ENCODE results near the gene TACO1. TPM values are rescaled to one million over a fixed set of nuclear protein-coding genes. Genes with fewer than 3 reads are reported as not detected.

TACO1 gene
- total RNA-seq, 1 experiment from 2014 or later: 39.0 TPM

DNA sequence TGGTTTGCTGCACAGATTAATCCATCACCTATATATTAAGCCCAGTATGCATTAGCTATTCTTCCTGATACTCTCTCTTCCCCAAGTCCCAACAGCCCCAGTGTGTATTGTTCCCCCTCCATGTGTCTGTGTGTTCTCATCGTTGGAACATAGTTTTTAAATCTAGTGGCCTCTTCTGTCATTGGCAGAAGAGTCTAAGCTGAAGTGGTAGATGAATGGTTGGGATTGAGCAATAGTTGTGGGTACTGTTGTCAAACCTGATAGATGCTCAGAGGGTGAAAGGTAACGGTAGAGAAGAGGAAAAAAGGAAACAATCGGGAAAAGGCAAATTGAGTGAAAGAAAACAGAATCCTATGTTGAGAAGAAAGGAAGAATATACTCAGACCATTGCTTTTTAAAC lies 51.4 kb downstream of the TACO1 start:
- H3K4me3 ChIP-seq (ENCODE audit: low read depth, low read length, poor library complexity, severe bottlenecking): no peak overlapping the region
- ChIA-PET POLR2A (ENCODE audit: low non-redundant PET) (no interaction called here), CTCF (no interaction called here)
- H3K36me3 ChIP-seq (ENCODE audit: insufficient read depth, low read length, poor library complexity, severe bottlenecking): peaks cover 2% of the 10 kb centered on the region
- no peak overlapping the region for H3K27ac ChIP-seq (ENCODE audit: low read depth, low read length, poor library complexity, severe bottlenecking)
- no peaks in the 10 kb centered on the region for H3K4me1 ChIP-seq (ENCODE audit: insufficient read depth, low read length, poor library complexity, severe bottlenecking)
- TF ChIP-seq EZH2 (IDR thresholded peaks at IDR 0.05; ENCODE audit: borderline replicate concordance, low read depth, low read length, poor library complexity, severe bottlenecking): no peak
- TF ChIP-seq, protein P1, sequence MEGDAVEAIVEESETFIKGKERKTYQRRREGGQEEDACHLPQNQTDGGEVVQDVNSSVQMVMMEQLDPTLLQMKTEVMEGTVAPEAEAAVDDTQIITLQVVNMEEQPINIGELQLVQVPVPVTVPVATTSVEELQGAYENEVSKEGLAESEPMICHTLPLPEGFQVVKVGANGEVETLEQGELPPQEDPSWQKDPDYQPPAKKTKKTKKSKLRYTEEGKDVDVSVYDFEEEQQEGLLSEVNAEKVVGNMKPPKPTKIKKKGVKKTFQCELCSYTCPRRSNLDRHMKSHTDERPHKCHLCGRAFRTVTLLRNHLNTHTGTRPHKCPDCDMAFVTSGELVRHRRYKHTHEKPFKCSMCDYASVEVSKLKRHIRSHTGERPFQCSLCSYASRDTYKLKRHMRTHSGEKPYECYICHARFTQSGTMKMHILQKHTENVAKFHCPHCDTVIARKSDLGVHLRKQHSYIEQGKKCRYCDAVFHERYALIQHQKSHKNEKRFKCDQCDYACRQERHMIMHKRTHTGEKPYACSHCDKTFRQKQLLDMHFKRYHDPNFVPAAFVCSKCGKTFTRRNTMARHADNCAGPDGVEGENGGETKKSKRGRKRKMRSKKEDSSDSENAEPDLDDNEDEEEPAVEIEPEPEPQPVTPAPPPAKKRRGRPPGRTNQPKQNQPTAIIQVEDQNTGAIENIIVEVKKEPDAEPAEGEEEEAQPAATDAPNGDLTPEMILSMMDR (conservative IDR thresholded peaks at IDR 0.05; ENCODE audit: low read depth, low read length): no peak
- BruUV-seq (replicated peaks): no TSS peak
- DNase-seq (ENCODE audit: low spot score): no peak
- no peaks in the 10 kb centered on the region for H3K27me3 ChIP-seq (replicated peaks; ENCODE audit: insufficient read depth, low read depth, low read length, poor library complexity)
- H3K9me3 ChIP-seq (ENCODE audit: low read depth, low read length, poor library complexity, severe bottlenecking): no peaks in the 10 kb centered on the region
- intact Hi-C loops (cut with micrococcal nuclease; ENCODE audit: unreplicated experiment): no loop called here

DNA sequence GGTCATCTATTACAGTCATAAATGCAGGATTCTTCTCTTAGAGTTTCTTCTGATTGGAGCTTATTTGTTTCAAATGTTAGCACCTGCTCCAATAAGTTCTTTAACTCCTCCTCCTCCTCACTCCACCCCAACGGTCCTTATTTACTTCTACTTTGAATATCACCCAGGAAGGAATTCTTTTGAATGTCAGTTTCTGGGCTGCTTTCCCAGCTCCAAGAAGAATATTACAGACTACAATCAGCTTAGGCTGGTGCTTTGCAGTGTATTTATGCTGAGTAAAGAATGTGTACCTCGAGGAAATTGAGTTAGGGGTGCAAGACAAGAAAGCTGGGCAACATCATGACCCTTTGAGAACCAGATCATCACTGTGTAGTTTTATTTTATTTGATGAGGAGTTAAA lies 52.4 kb downstream of the TACO1 start:
- TF ChIP-seq, protein P1 (conservative IDR thresholded peaks at IDR 0.05; ENCODE audit: low read depth, low read length): no peak
- no peak for TF ChIP-seq EZH2 (IDR thresholded peaks at IDR 0.05; ENCODE audit: borderline replicate concordance, low read depth, low read length, poor library complexity, severe bottlenecking)
- BruUV-seq (replicated peaks): no TSS peak
- POLR2A ChIA-PET (ENCODE audit: low non-redundant PET): no interaction called here
- no peak for DNase-seq (ENCODE audit: low spot score)
- Histone ChIP-seq H3K4me1 (ENCODE audit: insufficient read depth, low read length, poor library complexity, severe bottlenecking) (no peaks in the 10 kb centered on the region), H3K4me3 (ENCODE audit: low read depth, low read length, poor library complexity, severe bottlenecking) (no peak overlapping the region), H3K9me3 (ENCODE audit: low read depth, low read length, poor library complexity, severe bottlenecking) (no peaks in the 10 kb centered on the region), H3K27ac (ENCODE audit: low read depth, low read length, poor library complexity, severe bottlenecking) (no peak overlapping the region), H3K27me3 (replicated peaks; ENCODE audit: insufficient read depth, low read depth, low read length, poor library complexity) (no peaks in the 10 kb centered on the region), H3K36me3 (ENCODE audit: insufficient read depth, low read length, poor library complexity, severe bottlenecking) (peaks cover 2% of the 10 kb centered on the region)
- CTCF ChIA-PET: no interaction called here
- intact Hi-C loops (cut with micrococcal nuclease; ENCODE audit: unreplicated experiment): no loop called here

DNA sequence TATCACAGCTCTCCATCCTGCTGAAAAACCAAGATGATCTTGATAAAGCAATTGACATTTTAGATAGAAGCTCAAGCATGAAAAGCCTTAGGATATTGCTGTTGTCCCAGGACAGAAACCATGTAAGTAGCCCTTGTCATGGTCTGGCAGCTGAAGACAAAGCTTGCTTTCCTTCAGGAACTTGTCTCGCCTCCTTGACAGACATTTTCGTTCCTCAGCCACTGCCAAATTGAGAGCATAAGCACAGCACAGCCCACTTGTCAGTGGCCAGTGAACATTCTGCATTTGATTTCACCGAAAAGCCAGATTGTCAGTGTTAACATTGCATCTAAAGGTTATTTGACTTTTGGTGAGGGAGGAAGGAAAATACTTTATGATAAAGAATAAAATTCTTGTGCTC lies 57.1 kb downstream of the TACO1 start:
- Histone ChIP-seq H3K9me3 (ENCODE audit: low read depth, low read length, poor library complexity, severe bottlenecking) (no peaks in the 10 kb centered on the region), H3K36me3 (ENCODE audit: insufficient read depth, low read length, poor library complexity, severe bottlenecking) (peaks cover 2% of the 10 kb centered on the region), H3K4me3 (ENCODE audit: low read depth, low read length, poor library complexity, severe bottlenecking) (no peak overlapping the region), H3K27ac (ENCODE audit: low read depth, low read length, poor library complexity, severe bottlenecking) (no peak overlapping the region), H3K27me3 (replicated peaks; ENCODE audit: insufficient read depth, low read depth, low read length, poor library complexity) (no peaks in the 10 kb centered on the region), H3K4me1 (ENCODE audit: insufficient read depth, low read length, poor library complexity, severe bottlenecking) (no peaks in the 10 kb centered on the region)
- no peak for DNase-seq (ENCODE audit: low spot score)
- TF ChIP-seq, protein P1 (conservative IDR thresholded peaks at IDR 0.05; ENCODE audit: low read depth, low read length): no peak
- TF ChIP-seq EZH2 (IDR thresholded peaks at IDR 0.05; ENCODE audit: borderline replicate concordance, low read depth, low read length, poor library complexity, severe bottlenecking): no peak
- POLR2A ChIA-PET (ENCODE audit: low non-redundant PET): no interaction called here
- no TSS peak for BruUV-seq (replicated peaks)
- CTCF ChIA-PET: no interaction called here
- intact Hi-C loops (cut with micrococcal nuclease; ENCODE audit: unreplicated experiment): no loop called here

Other genes starting within 250 kb of the TACO1 start
- gene CYB561, start 154.6 kb upstream of the TACO1 start, total RNA-seq (2021): 28.8 and 29.1 TPM in 2 replicates
- gene ACE, start 123.8 kb upstream of the TACO1 start, total RNA-seq (2021): 2.1 and 2.6 TPM in 2 replicates
- not detected in 2 replicates for gene KCNH6, start 77.5 kb upstream of the TACO1 start, total RNA-seq (2021)
- 116 and 138 TPM in 2 replicates for gene DCAF7, start 50.4 kb upstream of the TACO1 start, total RNA-seq (2021)
- 25.9 and 27.8 TPM in 2 replicates for gene MAP3K3, start 21.5 kb downstream of the TACO1 start, total RNA-seq (2021)
- 119 and 127 TPM in 2 replicates for gene LIMD2, start 99.2 kb downstream of the TACO1 start, total RNA-seq (2021)
- gene STRADA, start 140.9 kb downstream of the TACO1 start, total RNA-seq (2021): 56.3 and 62.8 TPM in 2 replicates
- gene CCDC47, start 172.7 kb downstream of the TACO1 start, total RNA-seq (2021): 91.9 and 104 TPM in 2 replicates
- gene DDX42, start 173.3 kb downstream of the TACO1 start, total RNA-seq (2021): 148 and 149 TPM in 2 replicates
- gene PSMC5, start 226.5 kb downstream of the TACO1 start, total RNA-seq (2021): 302 and 305 TPM in 2 replicates
- 81.0 and 90.4 TPM in 2 replicates for gene FTSJ3, start 226.8 kb downstream of the TACO1 start, total RNA-seq (2021)
- gene SMARCD2, start 241.8 kb downstream of the TACO1 start, total RNA-seq (2021): 71.9 and 89.4 TPM in 2 replicates